Keratinocyte (primary cell): ENCODE data around the gene NLGN4X. TPM values are rescaled to one million over a fixed set of nuclear protein-coding genes. Genes with fewer than 3 reads are reported as not detected.

ENCODE experiments used
- DNase-seq: peaks from one replicate; pipeline ENCODE4 v3.0.0-alpha.2; 2011; ENCODE audit warnings: low read depth, missing footprints, low spot score
- FAIRE-seq: peaks from 2 replicates; lab custom pipeline; 2011; peaks lifted over from hg19 to GRCh38; lab: Jason Lieb, UNC
- H2AFZ ChIP-seq: 2 replicates; pipeline ENCODE4 v1.6.0; 2012; ENCODE audit warnings: low read length, control low read depth, inconsistent platforms; ENCODE audit not compliant: control insufficient read depth
- H3K27ac ChIP-seq: 2 replicates; pipeline ENCODE4 v1.5.1; 2011; ENCODE audit warnings: low read length; ENCODE audit not compliant: control insufficient read depth, insufficient read depth
- H3K27me3 ChIP-seq: 3 replicates; pipeline ENCODE4 v1.6.0; 2011; ENCODE audit warnings: low read length; ENCODE audit not compliant: control insufficient read depth, insufficient read depth; ENCODE audit errors: extremely low read depth
- H3K36me3 ChIP-seq, 2 experiments: 2 replicates in 1 of 2; 3 replicates in 1 of 2; pipeline ENCODE4 v1.5.1; 2011; ENCODE audit warnings: low read length in 2 of 2, mild to moderate bottlenecking in 1 of 2; ENCODE audit not compliant: control insufficient read depth in 2 of 2, insufficient read depth in 2 of 2; ENCODE audit errors: extremely low read depth in 1 of 2
- H3K4me1 ChIP-seq: 3 replicates; pipeline ENCODE4 v1.5.1; 2011; ENCODE audit warnings: low read length; ENCODE audit not compliant: control insufficient read depth, insufficient read depth; ENCODE audit errors: extremely low read depth
- H3K4me2 ChIP-seq: 3 replicates; pipeline ENCODE4 v1.6.0; 2011; ENCODE audit warnings: low read depth, low read length; ENCODE audit not compliant: control insufficient read depth, insufficient read depth; ENCODE audit errors: extremely low read depth
- H3K4me3 ChIP-seq, 3 experiments: fragments of 200-600 bp in 1 of 3; sonication (generic) in 1 of 3; 2 replicates in 2 of 3; 3 replicates in 1 of 3; pipeline ENCODE4 v1.5.1; 2011 to 2016; ENCODE audit warnings: low read length in 3 of 3, mild to moderate bottlenecking in 3 of 3, control low read depth in 2 of 3, inconsistent platforms in 1 of 3, low read depth in 1 of 3, mixed read lengths in 1 of 3, mixed run types in 1 of 3, moderate library complexity in 1 of 3; ENCODE audit not compliant: control insufficient read depth in 2 of 3, insufficient read depth in 2 of 3; ENCODE audit errors: extremely low read depth in 1 of 3
- H3K79me2 ChIP-seq: 2 replicates; pipeline ENCODE4 v1.6.0; 2012; ENCODE audit warnings: low read length; ENCODE audit not compliant: control insufficient read depth, insufficient read depth
- H3K9ac ChIP-seq: 3 replicates; pipeline ENCODE4 v1.6.0; 2011; ENCODE audit warnings: low read length; ENCODE audit not compliant: control insufficient read depth, insufficient read depth; ENCODE audit errors: extremely low read depth
- H3K9me1 ChIP-seq: 3 replicates; pipeline ENCODE4 v1.6.0; 2011; ENCODE audit warnings: low read length; ENCODE audit not compliant: control insufficient read depth, insufficient read depth; ENCODE audit errors: extremely low read depth
- H3K9me3 ChIP-seq: 2 replicates; pipeline ENCODE4 v1.5.1; 2012; ENCODE audit warnings: low read depth, low read length; ENCODE audit not compliant: control insufficient read depth
- H4K20me1 ChIP-seq: 3 replicates; pipeline ENCODE4 v1.6.0; 2011; ENCODE audit warnings: low read length; ENCODE audit not compliant: control insufficient read depth, insufficient read depth; ENCODE audit errors: extremely low read depth
- EZH2 ChIP-seq: IDR thresholded peaks from one replicate; pipeline ENCODE4 v1.6.1; 2012; ENCODE audit warnings: inconsistent platforms, mild to moderate bottlenecking, low read length, moderate library complexity
- dilution Hi-C: fragments of 300-500 bp; cut with MboI; formaldehyde crosslinking; loops from one replicate; pipeline ENCODE4 v1.7.0; 2020; ENCODE audit warnings: low sequenced_read_pairs; ENCODE audit not compliant: extremely low pct_ligation_motif_present
- polyA plus RNA-seq, 5 experiments: library from polyadenylated mRNA; depleted of rRNA in 3 of 5; stranded (reverse) in 3 of 5; stranded (forward) in 1 of 5; unstranded in 1 of 5; fragments of >200 nt; gene quantifications; 1 replicate in 1 of 5; 2 replicates in 3 of 5; 3 replicates in 1 of 5; pipeline versions ENCODE4 v1.2.1 to v1.2.3, GENCODE V29; 2011 to 2012; ENCODE audit warnings: missing spikeins in 2 of 5, low read depth in 1 of 5, low replicate concordance in 1 of 5
- TF ChIP-seq, protein P1 (sequence below), 3 experiments: IDR thresholded peaks in 1 of 3; conservative IDR thresholded peaks in 1 of 3; optimal IDR thresholded peaks in 1 of 3; 2 replicates in 2 of 3; 3 replicates in 1 of 3; pipeline versions ENCODE3 to v1.5.1; 2011; ENCODE audit warnings: low read length in 3 of 3, mild to moderate bottlenecking in 3 of 3, moderate library complexity in 2 of 3, control low read depth in 1 of 3, inconsistent platforms in 1 of 3; ENCODE audit not compliant: insufficient read depth in 2 of 3; ENCODE audit errors: extremely low read depth in 1 of 3

The NLGN4X gene
- polyA plus RNA-seq, 1 donor (not counting 4 experiments of a cell fraction or from before 2014, with no cell fraction given), result 2.0 TPM

DNA sequence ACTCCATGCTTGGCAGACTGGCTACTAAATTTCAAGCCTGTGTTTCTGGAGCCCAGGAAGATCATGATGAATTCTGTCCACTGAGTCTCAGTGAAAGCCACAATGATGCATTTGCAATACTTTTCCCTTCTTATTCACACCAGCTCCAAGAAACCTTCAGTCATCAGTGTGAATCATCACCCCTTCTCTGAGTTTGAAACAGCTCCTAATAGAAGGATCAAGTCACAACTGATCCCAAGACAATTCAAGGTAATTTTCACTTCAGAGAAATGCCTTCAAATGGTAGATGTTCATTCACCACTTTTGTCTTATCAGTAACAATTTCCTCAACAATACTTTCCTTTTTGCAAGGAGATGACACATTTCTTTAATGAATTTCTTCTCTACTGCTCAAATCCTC is 257.4 kb downstream of the NLGN4X start:
- no peak overlapping the region for H3K9ac ChIP-seq
- no peak overlapping the region for H2AFZ ChIP-seq
- no peak for TF ChIP-seq EZH2
- TF ChIP-seq, protein P1, sequence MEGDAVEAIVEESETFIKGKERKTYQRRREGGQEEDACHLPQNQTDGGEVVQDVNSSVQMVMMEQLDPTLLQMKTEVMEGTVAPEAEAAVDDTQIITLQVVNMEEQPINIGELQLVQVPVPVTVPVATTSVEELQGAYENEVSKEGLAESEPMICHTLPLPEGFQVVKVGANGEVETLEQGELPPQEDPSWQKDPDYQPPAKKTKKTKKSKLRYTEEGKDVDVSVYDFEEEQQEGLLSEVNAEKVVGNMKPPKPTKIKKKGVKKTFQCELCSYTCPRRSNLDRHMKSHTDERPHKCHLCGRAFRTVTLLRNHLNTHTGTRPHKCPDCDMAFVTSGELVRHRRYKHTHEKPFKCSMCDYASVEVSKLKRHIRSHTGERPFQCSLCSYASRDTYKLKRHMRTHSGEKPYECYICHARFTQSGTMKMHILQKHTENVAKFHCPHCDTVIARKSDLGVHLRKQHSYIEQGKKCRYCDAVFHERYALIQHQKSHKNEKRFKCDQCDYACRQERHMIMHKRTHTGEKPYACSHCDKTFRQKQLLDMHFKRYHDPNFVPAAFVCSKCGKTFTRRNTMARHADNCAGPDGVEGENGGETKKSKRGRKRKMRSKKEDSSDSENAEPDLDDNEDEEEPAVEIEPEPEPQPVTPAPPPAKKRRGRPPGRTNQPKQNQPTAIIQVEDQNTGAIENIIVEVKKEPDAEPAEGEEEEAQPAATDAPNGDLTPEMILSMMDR (optimal IDR thresholded peaks at IDR 0.05 in 1 of 3, IDR thresholded peaks at IDR 0.05 in 1 of 3, conservative IDR thresholded peaks at IDR 0.05 in 1 of 3; ENCODE audit: extremely low read depth in 1 of 3, insufficient read depth in 2 of 3, low read length in 3 of 3), result no peak
- H3K36me3 ChIP-seq, result no peaks in the 10 kb centered on the region
- dilution Hi-C loops, result no loop called here
- DNase-seq, result no peak
- no peaks in the 10 kb centered on the region for H3K79me2 ChIP-seq
- H3K4me1 ChIP-seq, result no peaks in the 10 kb centered on the region
- no peak overlapping the region for H3K4me2 ChIP-seq
- no peaks in the 10 kb centered on the region for H4K20me1 ChIP-seq
- H3K9me3 ChIP-seq, result no peaks in the 10 kb centered on the region
- no peaks in the 10 kb centered on the region for H3K9me1 ChIP-seq
- peak; percentile 71 for FAIRE-seq
- H3K4me3 ChIP-seq, result no peak overlapping the region
- no peak overlapping the region for H3K27ac ChIP-seq
- H3K27me3 ChIP-seq, result no peaks in the 10 kb centered on the region

DNA sequence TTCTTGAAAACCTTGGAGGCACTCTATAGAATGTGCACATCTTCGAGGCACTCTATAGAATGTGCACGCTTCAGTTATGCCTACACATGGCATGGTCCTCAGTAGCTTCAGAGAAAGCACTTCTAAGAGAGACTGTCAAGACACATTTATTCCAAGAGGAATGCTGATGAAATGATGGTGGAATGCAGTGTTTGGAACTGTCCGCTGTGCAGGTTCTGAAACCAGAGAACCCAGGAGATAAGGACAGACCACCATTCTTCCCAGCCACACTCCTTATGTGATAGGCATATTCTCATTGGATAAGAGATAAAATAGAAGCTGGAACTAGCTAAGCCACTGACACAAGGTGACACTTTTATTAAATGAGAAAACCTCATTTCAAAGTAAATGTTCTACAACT is 263.3 kb downstream of the NLGN4X start:
- H2AFZ ChIP-seq, result no peak overlapping the region
- FAIRE-seq (no peak), DNase-seq (no peak)
- no peaks in the 10 kb centered on the region for H3K4me1 ChIP-seq
- H3K79me2 ChIP-seq, result no peaks in the 10 kb centered on the region
- no peak for TF ChIP-seq EZH2
- TF ChIP-seq, protein P1 (optimal IDR thresholded peaks at IDR 0.05 in 1 of 3, IDR thresholded peaks at IDR 0.05 in 1 of 3, conservative IDR thresholded peaks at IDR 0.05 in 1 of 3; ENCODE audit: extremely low read depth in 1 of 3, insufficient read depth in 2 of 3, low read length in 3 of 3), result no peak
- no peak overlapping the region for H3K4me2 ChIP-seq
- no peaks in the 10 kb centered on the region for H3K36me3 ChIP-seq
- no peak overlapping the region for H3K9ac ChIP-seq
- no peak overlapping the region for H3K27ac ChIP-seq
- no peaks in the 10 kb centered on the region for H3K9me3 ChIP-seq
- dilution Hi-C loops, result no loop called here
- no peaks in the 10 kb centered on the region for H3K9me1 ChIP-seq
- no peaks in the 10 kb centered on the region for H3K27me3 ChIP-seq
- no peak overlapping the region for H3K4me3 ChIP-seq
- no peaks in the 10 kb centered on the region for H4K20me1 ChIP-seq
